ENCODE data around the gene DARS1.

DARS1 gene

DNA sequence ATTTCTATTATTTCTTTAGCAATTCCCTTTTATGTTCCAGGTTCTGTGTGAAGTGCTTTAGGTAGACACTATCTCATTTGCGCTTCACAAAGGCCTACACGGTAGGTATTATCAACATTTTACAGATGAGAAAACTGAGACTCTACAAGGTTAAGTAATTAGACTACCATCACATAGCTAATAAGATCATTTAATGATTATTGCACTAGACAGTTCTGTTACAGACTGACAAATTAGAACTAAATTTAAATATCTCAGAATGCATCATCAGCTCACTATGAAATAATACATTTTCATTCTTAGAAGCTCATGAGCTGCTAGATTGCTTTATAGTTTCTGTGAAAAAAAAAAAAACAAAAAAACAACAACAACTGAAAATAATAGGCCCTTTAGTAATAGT, 37.9 kb downstream of the DARS1 start:
- DNase-seq = no peak

DNA sequence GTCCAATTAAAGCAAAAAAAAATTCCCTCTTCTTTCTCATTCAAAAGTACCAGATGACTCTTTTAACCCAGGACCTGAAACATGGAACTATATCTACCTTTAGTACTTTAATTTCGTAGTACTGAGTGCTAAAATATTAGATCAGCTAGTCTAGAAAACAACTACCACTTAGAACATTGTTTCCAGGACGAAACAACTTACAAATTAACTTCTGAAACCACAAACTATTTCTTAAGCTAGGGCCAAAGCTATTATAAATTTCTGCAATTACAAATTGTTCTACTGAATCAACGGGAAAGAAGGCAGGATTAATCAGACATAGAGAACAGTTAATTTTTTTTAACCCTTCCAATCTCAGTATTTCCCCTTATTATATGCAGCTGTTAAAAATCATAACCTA, 39.9 kb downstream of the DARS1 start:
- no peak for DNase-seq

- DNase-seq = no peak
Observed at GRCh38 chr2:135944625-135945024, 40.8 kb downstream of the DARS1 start.

- no peak for DNase-seq
Observed at GRCh38 chr2:135942936-135943688, 42.3 kb downstream of the DARS1 start.

DNA sequence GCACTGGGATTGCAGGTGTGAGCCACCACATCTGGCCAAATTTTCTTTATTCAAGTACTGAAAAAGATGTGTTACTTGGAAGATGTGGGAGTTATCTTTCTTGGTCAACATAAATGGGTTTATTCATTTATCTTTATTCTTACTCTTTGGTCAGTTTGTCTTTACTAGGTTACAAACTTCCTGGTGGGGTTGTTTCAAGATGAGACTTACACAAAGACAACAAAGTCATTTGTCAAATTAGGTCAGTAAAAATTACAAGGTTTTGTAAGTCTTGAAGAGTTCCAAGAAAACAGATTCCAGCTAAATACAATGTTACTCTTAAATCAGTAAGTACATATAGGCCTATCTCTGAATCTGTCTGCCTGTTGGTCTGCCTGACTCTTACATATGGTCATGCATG, 48.9 kb downstream of the DARS1 start:
- DNase-seq = no peak

GRCh38 chr2:135935914-135936313, 49.5 kb downstream of the DARS1 start:
- no peak for DNase-seq

- DNase-seq = no peak
Observed at GRCh38 chr2:135931776-135932443, 53.5 kb downstream of the DARS1 start.

DNA sequence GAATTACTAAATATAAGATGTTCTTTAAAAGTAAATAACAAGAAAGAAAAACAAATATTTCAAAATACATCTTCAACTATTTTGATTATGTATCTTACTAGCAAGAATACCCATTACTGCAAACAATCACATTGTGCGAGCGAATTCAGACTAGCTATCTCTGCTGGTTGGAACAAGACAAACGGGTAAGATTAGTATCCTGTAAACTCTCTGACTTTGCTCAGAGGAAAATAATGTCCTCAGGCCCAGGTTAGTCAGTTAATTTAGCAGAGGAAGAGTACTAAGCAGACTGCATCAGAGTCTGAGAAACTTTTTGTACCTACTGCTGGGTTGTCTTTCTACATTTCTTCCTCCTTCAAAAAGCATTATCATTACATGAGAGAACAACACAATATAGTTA, 58.8 kb downstream of the DARS1 start:
- no peak for DNase-seq

DNA sequence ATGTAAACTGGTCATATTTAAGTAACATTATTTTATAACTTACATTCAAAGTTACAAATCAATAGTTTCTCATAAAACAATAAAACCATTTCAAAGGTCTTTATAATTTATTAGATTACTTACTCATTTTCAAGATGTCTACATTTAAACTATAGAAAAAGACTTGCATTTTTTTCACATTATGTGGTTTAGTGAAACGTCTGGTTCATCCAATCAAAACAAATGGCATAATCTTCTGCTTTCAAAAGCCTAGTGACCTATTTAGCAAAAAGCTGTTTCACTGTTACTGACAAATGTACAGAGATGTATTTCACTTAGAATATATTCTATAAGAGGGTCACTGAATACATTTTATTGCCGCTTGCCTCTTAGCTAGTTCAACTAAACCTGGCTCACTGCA, 59.9 kb downstream of the DARS1 start:
- DNase-seq = no peak

DNA sequence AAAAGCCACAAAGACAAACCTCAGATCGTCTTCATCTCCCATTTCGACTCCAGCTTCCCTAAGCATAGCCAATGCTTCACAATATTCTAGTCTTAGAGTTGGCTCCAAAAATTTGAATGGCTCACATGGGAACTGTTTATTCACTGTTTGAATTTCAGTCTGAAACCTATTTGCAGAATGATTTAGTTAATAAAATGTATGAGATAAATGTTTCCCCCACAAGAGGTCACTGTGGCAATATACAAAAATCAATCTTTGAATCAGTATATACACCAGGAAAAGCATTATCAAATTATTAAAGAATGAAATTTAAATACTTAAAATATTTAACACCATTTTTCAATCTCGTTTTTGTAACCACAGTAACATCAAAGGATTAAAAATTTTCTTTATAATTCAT, 69.2 kb downstream of the DARS1 start:
- DNase-seq = peak in 2 of 56 donors; percentile 2 to 46

DNA sequence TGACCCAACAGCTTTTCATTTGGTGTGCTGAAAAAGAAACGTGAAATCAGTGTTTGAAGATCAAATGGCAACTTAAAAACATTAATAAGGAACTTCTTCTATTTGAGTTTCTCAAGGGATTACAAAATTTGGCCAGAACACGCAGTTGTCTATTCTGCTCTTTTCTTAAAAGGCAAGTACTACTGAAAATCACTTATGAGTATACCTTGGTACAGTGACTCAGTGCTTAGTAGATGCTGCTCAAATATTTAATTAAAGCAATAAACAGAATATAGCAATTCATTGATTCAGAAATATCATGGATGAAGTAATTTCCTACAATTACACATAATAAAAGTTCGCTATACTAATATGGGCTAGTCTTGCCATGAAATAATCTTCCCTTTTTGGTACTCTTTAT, 70.9 kb downstream of the DARS1 start:
- no peak for DNase-seq

GRCh38 chr2:135913727-135914365, 71.6 kb downstream of the DARS1 start:
- DNase-seq = peak in 2 of 56 donors; percentile 12 to 38

DNA sequence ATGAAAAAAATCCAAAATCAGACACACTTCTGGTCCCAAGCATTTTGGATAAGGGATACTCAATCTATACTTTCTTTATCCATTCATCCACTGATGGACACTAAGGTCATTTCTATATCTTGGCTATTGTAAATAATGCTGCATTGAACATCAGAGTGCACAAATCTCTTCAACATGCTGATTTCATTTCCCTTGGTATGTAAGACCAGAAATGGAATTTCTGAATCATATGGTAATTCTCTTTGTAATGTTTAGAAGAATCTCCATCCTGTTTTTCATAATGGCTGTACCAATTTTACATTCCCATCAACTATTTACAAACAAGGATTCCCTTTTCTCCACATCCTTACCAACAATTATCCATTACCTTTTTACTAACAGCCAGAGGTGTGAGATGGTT, 75.5 kb downstream of the DARS1 start:
- DNase-seq = no peak

DNA sequence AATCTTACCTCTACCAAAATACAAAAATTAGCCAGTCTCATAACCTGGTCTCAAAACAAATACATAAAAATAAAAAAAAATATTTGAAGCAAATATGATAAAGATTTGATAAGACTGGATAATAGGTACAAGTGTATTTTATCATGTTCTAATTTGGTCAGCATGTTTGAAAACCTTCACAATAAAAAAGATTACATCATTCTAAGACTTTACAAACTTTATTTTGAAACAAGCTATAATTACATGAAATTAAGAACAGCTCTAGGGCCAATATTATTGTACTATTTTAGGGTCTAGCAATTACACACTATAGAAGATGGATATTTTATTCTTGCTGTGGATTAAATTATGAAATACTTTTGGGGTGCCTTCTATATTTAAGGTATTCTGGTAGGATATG, 79.7 kb downstream of the DARS1 start:
- no peak for DNase-seq

DNA sequence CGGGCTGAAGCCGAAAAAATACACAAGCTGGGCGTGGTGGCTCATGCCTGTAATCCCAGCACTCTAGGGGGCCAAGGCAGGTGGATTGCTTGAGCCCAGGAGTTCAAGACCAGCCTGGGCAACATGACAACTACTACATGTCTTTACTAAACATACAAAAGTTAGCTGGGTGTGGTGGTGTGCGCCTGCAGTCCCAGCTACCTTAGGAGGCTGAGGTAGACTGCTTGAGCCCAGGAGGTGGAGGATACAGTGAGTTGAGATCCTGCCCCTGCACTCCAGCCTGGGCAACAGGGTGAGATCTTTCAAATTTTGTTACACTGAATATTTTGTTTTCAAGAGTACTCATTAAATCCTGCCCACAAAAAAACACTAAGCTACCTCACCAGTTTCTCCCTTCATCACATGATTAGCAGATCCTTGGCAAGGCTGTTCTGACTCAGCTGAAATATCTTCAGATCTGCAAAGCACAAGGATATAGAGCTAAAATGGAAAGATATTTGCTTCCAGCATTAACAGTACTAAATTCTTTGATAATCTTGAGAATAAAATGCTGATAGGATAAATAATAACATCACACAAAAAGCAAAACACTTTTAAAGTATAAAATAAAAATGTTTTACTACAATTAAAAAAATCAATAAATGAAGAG, 81.0 kb downstream of the DARS1 start:
- DNase-seq = no peak

- no peak for DNase-seq
Observed at GRCh38 chr2:135903650-135904049, 81.8 kb downstream of the DARS1 start.

DNA sequence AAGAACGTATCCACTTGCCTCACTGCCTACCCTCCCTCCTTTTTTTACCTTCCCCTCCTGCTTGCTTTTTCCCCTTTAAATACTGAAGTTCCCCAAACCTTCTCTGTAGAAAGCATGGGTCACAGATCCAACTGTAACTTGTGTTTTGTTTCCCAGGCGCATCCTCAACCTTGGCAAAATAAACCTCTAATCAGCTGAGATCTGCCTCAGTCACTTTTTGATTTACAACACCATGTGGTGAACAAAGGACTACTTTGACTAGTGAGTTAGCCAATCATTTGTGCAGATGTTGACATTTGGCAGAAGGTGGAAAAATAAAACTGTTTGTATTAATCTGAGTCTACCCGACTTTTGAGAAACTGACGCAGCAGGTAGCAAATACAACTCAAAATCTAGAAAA, 85.9 kb downstream of the DARS1 start:
- no peak for DNase-seq

DNA sequence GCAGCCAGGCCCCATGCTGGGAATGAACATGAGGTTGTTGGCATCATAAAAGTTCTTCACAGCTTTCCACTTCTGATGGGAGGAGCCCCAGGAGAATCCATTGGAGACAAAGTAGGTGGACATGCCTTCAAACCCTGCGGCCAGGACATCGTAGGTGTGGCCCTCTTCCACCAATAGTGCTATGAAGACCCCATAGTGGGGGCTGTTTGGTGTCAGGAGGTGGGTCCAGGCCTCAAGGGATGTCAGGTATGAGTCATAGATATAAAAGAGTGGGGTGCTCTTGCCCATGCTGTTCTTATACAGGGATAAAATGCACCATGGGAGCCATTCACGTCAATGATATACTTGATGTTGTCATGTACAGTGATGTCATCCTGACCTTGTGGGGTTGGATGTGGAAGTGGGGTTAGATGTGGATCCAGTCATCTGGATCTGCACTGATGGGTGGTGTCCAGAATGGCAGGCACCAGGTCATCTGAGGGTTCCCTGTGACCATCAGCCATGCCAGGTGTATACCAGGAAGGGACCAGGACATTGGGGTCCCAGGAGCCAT, 87.1 kb downstream of the DARS1 start:
- no peak for DNase-seq

DNA sequence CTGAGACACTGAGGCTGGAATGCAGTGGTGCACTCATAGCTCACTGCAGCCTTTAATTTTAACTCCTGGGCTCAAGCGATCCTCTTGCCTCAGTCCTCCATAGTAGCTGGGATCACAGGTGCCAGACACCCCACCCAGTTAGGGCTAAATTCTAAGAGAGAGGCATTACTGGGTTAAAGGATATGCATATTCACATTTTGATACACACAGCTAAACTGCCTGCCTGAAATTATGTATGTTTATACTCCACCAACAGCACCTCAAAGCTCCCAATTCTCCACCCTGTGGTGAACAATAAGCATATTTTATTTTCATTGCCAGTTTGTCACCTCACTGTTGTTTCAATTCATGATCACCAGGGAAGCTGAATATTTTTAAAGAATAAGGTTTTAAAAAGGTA, 90.5 kb downstream of the DARS1 start:
- no peak for DNase-seq

GRCh38 chr2:135893374-135893794, 92.0 kb downstream of the DARS1 start:
- DNase-seq = no peak

- peak in 2 of 56 donors; percentile 0 to 38 for DNase-seq
Observed at GRCh38 chr2:135890835-135891234, 94.6 kb downstream of the DARS1 start.

GRCh38 chr2:135890149-135890548, 95.3 kb downstream of the DARS1 start:
- DNase-seq = no peak
